ENCODE results near the gene MMAA. TPM values are rescaled to one million over a fixed set of nuclear protein-coding genes. Genes with fewer than 3 reads are reported as not detected.
"Not testable (repeated sequence)": the region's sequence is repeated elsewhere in the genome, so short reads cannot be mapped to it uniquely, and the experiment has no call there.

MMAA gene
- total and polyA plus RNA-seq, 7 donors = 3.6 to 21.9 (median 13.3) TPM

DNA sequence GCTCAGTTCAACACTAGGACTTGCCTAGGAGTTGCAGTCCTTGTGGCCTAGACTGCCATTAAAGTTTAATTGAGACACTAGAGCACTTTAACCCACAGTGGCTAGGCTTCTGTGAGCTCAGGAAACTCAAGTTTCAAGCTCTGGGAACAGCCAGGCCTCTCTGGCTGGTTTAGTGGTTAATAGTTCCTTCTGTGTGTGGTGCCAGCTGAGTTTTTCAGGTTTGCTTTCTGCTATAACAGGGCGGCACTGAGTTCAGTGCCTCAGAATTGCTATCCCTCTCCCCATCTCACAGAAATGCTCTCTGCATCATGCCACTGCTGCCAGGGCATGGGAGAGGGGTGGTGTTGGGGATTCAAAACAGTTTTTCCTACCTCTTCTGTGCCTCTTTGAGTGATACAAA, 15.9 kb downstream of the MMAA start:
- DNase-seq (no peak), ATAC-seq (no peak)
- intact Hi-C loops (cut with DNase I) = no loop called here
- Histone ChIP-seq H3K36me3 (ENCODE audit: insufficient read depth in 1 of 2, low read depth in 1 of 2) (peaks cover 0 to 8% of the 10 kb centered on the region in 2 donors), H3K9me3 (peaks cover 7% of the 10 kb centered on the region), H3K4me1 (no peaks in the 10 kb centered on the region), H3K27ac (no peak overlapping the region), H3K27me3 (ENCODE audit: insufficient read depth in 3 of 3, low read length in 2 of 3) (no peaks in the 10 kb centered on the region), H3K4me3 (no peak overlapping the region)
- TF ChIP-seq, protein P1, sequence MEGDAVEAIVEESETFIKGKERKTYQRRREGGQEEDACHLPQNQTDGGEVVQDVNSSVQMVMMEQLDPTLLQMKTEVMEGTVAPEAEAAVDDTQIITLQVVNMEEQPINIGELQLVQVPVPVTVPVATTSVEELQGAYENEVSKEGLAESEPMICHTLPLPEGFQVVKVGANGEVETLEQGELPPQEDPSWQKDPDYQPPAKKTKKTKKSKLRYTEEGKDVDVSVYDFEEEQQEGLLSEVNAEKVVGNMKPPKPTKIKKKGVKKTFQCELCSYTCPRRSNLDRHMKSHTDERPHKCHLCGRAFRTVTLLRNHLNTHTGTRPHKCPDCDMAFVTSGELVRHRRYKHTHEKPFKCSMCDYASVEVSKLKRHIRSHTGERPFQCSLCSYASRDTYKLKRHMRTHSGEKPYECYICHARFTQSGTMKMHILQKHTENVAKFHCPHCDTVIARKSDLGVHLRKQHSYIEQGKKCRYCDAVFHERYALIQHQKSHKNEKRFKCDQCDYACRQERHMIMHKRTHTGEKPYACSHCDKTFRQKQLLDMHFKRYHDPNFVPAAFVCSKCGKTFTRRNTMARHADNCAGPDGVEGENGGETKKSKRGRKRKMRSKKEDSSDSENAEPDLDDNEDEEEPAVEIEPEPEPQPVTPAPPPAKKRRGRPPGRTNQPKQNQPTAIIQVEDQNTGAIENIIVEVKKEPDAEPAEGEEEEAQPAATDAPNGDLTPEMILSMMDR (IDR thresholded peaks at IDR 0.05) = no peak
- 64 to 91% (median 87%) methylated on average over 1 of the region's 1 CpG for WGBS, 3 donors

DNA sequence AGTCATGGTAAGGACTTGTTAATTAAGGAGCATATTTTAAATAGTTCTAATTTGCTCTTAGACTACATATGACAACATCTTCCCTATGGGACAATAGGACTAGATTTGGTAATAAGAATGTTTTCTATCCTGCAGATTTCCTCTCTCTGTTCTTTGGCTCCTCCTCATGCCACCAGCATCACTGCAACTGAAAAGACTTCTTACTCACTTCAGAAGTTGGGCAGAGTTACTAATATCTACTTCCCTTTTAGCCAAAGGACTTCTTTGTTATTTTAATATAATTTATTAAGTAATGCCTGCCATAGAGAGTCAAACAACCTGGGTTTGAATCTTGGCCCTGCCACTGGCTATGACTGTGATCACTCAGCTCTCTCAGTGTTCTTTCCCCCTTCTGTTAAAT, 16.4 kb downstream of the MMAA start:
- Histone ChIP-seq H3K27ac (no peak overlapping the region), H3K9me3 (peaks cover 7% of the 10 kb centered on the region), H3K36me3 (ENCODE audit: insufficient read depth in 1 of 2, low read depth in 1 of 2) (peaks cover 0 to 8% of the 10 kb centered on the region in 2 donors), H3K27me3 (ENCODE audit: insufficient read depth in 3 of 3, low read length in 2 of 3) (no peaks in the 10 kb centered on the region), H3K4me3 (no peak overlapping the region), H3K4me1 (no peaks in the 10 kb centered on the region)
- intact Hi-C loops (cut with DNase I) = no loop called here
- TF ChIP-seq, protein P1 (IDR thresholded peaks at IDR 0.05) = no peak
- DNase-seq = no peak
- no peak for ATAC-seq

DNA sequence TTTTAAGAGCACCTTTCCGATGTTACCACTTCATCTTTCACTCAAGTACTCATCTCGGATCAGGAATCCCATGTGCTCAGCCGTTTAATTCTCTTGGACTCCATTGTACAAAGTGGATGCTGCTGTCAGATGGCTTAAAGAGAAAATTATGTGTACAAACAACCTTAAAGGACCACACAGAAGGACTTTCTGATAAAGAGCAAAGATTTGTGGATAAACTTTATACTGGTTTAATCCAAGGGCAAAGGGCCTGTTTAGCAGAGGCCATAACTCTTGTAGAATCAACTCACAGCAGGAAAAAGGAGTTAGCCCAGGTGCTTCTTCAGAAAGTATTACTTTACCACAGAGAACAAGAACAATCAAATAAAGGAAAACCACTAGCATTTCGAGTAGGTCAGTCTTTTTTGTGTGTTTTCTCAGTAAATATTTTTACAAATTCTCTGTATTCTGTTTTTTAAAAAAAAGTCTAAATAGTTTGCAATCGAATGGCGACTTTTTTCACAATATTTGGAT, 20.1 kb downstream of the MMAA start:
- no peak overlapping the region for H3K27ac ChIP-seq
- DNase-seq (no peak), ATAC-seq (no peak)
- WGBS, 3 donors = 89 to 92% (median 89%) methylated on average over 6 of the region's 6 CpGs
- TF ChIP-seq, protein P1 (IDR thresholded peaks at IDR 0.05) = no peak
- no peaks in the 10 kb centered on the region for H3K4me1 ChIP-seq
- H3K4me3 ChIP-seq = no peak overlapping the region
- no peaks in the 10 kb centered on the region for H3K27me3 ChIP-seq (ENCODE audit: insufficient read depth in 3 of 3, low read length in 2 of 3)
- H3K9me3 ChIP-seq = no peaks in the 10 kb centered on the region
- H3K36me3 ChIP-seq (ENCODE audit: insufficient read depth in 1 of 2, low read depth in 1 of 2) = peaks cover 0 to 8% of the 10 kb centered on the region in 2 donors
- intact Hi-C loops (cut with DNase I) = no loop called here

DNA sequence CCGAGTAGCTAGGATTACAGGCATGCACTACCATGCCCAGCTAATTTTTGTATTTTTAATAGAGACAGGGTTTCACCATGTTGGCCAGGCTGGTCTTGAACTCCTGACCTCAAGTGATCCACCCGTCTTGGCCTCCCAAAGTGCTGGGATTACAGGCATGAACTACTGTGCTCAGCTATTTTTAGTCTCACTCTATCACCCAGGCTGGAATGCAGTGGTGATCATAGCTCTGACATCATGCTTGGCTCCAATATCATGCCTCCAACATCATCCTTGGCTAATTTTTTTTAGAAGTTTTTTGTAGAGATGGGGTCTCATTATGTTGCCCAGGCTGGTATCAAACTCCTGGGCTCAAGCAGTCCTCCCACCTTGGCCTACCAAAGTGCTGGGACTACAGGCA, 21.1 kb downstream of the MMAA start:
- H3K4me1 ChIP-seq; H3K36me3 ChIP-seq (ENCODE audit: insufficient read depth in 1 of 2, low read depth in 1 of 2); intact Hi-C loops (cut with DNase I); H3K4me3 ChIP-seq; DNase-seq; H3K9me3 ChIP-seq; H3K27me3 ChIP-seq (ENCODE audit: insufficient read depth in 3 of 3, low read length in 2 of 3): not testable (repeated sequence)
- H3K27ac ChIP-seq = peak overlapping the region; percentile 65
- peak; percentile 85 to 96 (median 90) for ATAC-seq
- WGBS, 3 donors = 23 to 34% (median 25%) methylated on average over 2 of the region's 2 CpGs

DNA sequence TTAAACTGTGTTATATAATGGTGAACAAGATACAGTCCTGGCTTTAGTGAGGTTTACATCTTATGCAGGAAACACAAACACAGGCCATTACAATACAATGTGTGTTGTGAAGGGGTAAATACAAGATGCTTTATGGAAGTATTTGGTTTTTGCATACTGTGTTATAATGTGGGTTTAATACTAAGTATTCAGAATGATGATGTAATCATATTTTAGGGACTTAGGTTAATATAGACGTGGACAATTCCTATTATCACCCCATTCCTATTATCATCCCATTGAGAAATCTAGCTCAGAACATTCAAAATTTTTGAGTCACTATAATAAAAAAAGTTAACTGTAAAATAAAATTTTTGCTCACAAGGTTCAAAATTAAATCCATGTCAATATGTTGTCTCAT, 24.1 kb downstream of the MMAA start:
- Histone ChIP-seq H3K9me3 (no peaks in the 10 kb centered on the region), H3K27ac (no peak overlapping the region), H3K4me1 (no peaks in the 10 kb centered on the region), H3K4me3 (no peak overlapping the region), H3K27me3 (ENCODE audit: insufficient read depth in 3 of 3, low read length in 2 of 3) (no peaks in the 10 kb centered on the region), H3K36me3 (ENCODE audit: insufficient read depth in 1 of 2, low read depth in 1 of 2) (peaks cover 5 to 22% of the 10 kb centered on the region in 2 donors)
- DNase-seq (no peak), ATAC-seq (no peak)
- intact Hi-C loops (cut with DNase I) = no loop called here
- 86 to 93% (median 89%) methylated on average over 1 of the region's 1 CpG for WGBS, 3 donors
- TF ChIP-seq, protein P1 (IDR thresholded peaks at IDR 0.05) = no peak
